K562 (cell line): ENCODE measurements around the gene OIT3.

Experiments
- FOXA1 ChIP-seq: fragments of 450-650 bp; IDR thresholded peaks from 2 replicates; pipeline ENCODE4 v1.6.1; 2016; ENCODE audit warnings: mild to moderate bottlenecking, borderline replicate concordance
- ILF3 ChIP-seq: fragments of 450-650 bp; IDR thresholded peaks from 2 replicates; pipeline ENCODE4 v1.6.1; 2018; ENCODE audit warnings: antibody characterized with exemption, mild to moderate bottlenecking, moderate library complexity, borderline replicate concordance
- SMARCA5 ChIP-seq: fragments of 450-650 bp; IDR thresholded peaks from 2 replicates; pipeline ENCODE4 v1.6.1; 2016
- TF ChIP-seq, protein P1 (sequence below): fragments of 200-800 bp; sonication (Bioruptor generic); IDR thresholded peaks from 2 replicates; pipeline ENCODE4 v1.6.1; 2016; ENCODE audit warnings: missing genetic modification characterization, missing compliant biosample characterization
- TF ChIP-seq, protein P2 (sequence below), 3 experiments: IDR thresholded peaks in 2 of 3; conservative IDR thresholded peaks in 1 of 3; 2 replicates each; pipeline ENCODE4 v1.5.1; 2011 to 2012; ENCODE audit warnings: low read length in 3 of 3, mild to moderate bottlenecking in 3 of 3, control low read depth in 2 of 3, improper control_type of control experiment in 1 of 3, inconsistent platforms in 1 of 3, low read depth in 1 of 3, mixed read lengths in 1 of 3, moderate library complexity in 1 of 3; ENCODE audit not compliant: insufficient read depth in 2 of 3
- TF ChIP-seq, protein P3 (sequence below): sonication (generic); formaldehyde crosslinking; IDR thresholded peaks from 2 replicates; pipeline ENCODE4 v1.8.1; 2023; ENCODE audit warnings: mild to moderate bottlenecking, missing genetic modification reagents
- TF ChIP-seq, protein P4 (sequence below): sonication (generic); formaldehyde crosslinking; IDR thresholded peaks from 2 replicates; pipeline ENCODE4 v1.8.0; 2022; ENCODE audit warnings: missing genetic modification reagents, mild to moderate bottlenecking, borderline replicate concordance

DNA sequence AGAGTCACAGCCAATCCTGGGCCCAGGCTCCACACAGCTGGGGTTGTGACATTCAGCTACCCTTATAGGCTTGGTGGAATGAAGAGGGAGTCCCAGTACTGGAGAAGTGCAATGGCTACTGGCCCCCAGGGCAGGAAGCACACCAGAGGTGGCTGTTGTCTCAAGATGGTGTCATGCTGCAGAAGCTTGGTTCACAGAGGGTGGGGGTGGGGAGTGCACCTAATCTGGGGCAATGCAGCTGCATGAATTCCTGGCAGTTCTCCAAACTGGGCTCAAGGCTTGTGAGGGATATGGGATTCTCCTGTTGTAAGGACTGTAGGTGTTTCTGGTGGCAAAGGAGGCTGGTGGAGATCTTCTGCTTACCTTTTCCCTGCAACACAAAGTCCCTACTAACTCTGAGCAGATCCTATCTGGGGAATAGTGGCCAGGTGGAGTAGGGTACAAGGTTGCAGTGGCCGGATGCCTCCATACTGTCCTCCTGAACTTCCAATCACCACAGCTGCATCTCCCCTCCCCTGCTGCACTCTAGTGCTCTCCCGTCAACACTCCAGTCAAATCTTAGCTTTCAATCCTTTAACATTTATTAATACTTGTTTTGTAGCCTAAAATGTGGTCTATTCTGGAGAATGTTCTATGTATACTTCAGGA lies 88.5 kb downstream of the OIT3 start:
- TF ChIP-seq, protein P1, sequence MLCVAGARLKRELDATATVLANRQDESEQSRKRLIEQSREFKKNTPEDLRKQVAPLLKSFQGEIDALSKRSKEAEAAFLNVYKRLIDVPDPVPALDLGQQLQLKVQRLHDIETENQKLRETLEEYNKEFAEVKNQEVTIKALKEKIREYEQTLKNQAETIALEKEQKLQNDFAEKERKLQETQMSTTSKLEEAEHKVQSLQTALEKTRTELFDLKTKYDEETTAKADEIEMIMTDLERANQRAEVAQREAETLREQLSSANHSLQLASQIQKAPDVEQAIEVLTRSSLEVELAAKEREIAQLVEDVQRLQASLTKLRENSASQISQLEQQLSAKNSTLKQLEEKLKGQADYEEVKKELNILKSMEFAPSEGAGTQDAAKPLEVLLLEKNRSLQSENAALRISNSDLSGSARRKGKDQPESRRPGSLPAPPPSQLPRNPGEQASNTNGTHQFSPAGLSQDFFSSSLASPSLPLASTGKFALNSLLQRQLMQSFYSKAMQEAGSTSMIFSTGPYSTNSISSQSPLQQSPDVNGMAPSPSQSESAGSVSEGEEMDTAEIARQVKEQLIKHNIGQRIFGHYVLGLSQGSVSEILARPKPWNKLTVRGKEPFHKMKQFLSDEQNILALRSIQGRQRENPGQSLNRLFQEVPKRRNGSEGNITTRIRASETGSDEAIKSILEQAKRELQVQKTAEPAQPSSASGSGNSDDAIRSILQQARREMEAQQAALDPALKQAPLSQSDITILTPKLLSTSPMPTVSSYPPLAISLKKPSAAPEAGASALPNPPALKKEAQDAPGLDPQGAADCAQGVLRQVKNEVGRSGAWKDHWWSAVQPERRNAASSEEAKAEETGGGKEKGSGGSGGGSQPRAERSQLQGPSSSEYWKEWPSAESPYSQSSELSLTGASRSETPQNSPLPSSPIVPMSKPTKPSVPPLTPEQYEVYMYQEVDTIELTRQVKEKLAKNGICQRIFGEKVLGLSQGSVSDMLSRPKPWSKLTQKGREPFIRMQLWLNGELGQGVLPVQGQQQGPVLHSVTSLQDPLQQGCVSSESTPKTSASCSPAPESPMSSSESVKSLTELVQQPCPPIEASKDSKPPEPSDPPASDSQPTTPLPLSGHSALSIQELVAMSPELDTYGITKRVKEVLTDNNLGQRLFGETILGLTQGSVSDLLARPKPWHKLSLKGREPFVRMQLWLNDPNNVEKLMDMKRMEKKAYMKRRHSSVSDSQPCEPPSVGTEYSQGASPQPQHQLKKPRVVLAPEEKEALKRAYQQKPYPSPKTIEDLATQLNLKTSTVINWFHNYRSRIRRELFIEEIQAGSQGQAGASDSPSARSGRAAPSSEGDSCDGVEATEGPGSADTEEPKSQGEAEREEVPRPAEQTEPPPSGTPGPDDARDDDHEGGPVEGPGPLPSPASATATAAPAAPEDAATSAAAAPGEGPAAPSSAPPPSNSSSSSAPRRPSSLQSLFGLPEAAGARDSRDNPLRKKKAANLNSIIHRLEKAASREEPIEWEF (CRISPR knock-in tag), result no peak
- TF ChIP-seq, protein P2, sequence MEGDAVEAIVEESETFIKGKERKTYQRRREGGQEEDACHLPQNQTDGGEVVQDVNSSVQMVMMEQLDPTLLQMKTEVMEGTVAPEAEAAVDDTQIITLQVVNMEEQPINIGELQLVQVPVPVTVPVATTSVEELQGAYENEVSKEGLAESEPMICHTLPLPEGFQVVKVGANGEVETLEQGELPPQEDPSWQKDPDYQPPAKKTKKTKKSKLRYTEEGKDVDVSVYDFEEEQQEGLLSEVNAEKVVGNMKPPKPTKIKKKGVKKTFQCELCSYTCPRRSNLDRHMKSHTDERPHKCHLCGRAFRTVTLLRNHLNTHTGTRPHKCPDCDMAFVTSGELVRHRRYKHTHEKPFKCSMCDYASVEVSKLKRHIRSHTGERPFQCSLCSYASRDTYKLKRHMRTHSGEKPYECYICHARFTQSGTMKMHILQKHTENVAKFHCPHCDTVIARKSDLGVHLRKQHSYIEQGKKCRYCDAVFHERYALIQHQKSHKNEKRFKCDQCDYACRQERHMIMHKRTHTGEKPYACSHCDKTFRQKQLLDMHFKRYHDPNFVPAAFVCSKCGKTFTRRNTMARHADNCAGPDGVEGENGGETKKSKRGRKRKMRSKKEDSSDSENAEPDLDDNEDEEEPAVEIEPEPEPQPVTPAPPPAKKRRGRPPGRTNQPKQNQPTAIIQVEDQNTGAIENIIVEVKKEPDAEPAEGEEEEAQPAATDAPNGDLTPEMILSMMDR (IDR thresholded peaks at IDR 0.05 in 2 of 3, conservative IDR thresholded peaks at IDR 0.05 in 1 of 3; ENCODE audit: insufficient read depth in 2 of 3, low read depth in 1 of 3, low read length in 3 of 3), result no peak
- TF ChIP-seq, protein P3, sequence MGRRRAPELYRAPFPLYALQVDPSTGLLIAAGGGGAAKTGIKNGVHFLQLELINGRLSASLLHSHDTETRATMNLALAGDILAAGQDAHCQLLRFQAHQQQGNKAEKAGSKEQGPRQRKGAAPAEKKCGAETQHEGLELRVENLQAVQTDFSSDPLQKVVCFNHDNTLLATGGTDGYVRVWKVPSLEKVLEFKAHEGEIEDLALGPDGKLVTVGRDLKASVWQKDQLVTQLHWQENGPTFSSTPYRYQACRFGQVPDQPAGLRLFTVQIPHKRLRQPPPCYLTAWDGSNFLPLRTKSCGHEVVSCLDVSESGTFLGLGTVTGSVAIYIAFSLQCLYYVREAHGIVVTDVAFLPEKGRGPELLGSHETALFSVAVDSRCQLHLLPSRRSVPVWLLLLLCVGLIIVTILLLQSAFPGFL (CRISPR knock-in tag), result no peak
- TF ChIP-seq SMARCA5, result no peak
- TF ChIP-seq FOXA1, result no peak
- TF ChIP-seq, protein P4, sequence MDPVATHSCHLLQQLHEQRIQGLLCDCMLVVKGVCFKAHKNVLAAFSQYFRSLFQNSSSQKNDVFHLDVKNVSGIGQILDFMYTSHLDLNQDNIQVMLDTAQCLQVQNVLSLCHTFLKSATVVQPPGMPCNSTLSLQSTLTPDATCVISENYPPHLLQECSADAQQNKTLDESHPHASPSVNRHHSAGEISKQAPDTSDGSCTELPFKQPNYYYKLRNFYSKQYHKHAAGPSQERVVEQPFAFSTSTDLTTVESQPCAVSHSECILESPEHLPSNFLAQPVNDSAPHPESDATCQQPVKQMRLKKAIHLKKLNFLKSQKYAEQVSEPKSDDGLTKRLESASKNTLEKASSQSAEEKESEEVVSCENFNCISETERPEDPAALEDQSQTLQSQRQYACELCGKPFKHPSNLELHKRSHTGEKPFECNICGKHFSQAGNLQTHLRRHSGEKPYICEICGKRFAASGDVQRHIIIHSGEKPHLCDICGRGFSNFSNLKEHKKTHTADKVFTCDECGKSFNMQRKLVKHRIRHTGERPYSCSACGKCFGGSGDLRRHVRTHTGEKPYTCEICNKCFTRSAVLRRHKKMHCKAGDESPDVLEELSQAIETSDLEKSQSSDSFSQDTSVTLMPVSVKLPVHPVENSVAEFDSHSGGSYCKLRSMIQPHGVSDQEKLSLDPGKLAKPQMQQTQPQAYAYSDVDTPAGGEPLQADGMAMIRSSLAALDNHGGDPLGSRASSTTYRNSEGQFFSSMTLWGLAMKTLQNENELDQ (CRISPR knock-in tag), result no peak
- TF ChIP-seq ILF3, result no peak
